Measurements from ENCODE around the gene KRAS. TPM values are rescaled to one million over a fixed set of nuclear protein-coding genes. Genes with fewer than 3 reads are reported as not detected.

KRAS gene
- total RNA-seq (2012; rRNA removed) (9.3 and 20.0 TPM in 2 replicates), polyA plus RNA-seq (2012; rRNA removed) (8.1 and 10.7 TPM in 2 replicates), Bru-seq, nascent RNA (percentile 86 among the genes with signal in this experiment), BruChase-seq, experiment 1, labeled RNA remaining after a 6-hour chase (percentile 74 among the genes with signal in this experiment), BruChase-seq, experiment 2, labeled RNA remaining after a 2-hour chase (percentile 89 among the genes with signal in this experiment)
- 2.6 and 3.5 TPM in 2 replicates for polyA plus RNA-seq (2012; cell fraction: cytosol; rRNA removed)
- 1.7 and 7.4 TPM in 2 replicates for polyA plus RNA-seq (2012; cell fraction: nucleus; rRNA removed; ENCODE audit: low replicate concordance)
- long read RNA-seq, full-length matches to known transcripts: 17 of 25 reads
- long read RNA-seq, partial matches to known transcripts: 1 of 25 reads
- long read RNA-seq, other reads (novel, unspliced or antisense): 7 of 25 reads

GRCh38 chr12:25250744-25251730 lies at the start of gene KRAS:
KRAS (minus strand) TSS chr12:25250929.
- Histone ChIP-seq H4K5ac (ENCODE audit: low read depth, low read length) (peak within 1 kb of the TSS; percentile 69), H2AFZ (replicated peaks; ENCODE audit: low read length, poor library complexity) (peak within 1 kb of the TSS; percentile 92), H2AK5ac (ENCODE audit: low read depth, low read length) (peak within 1 kb of the TSS; percentile 90), H3K4me3 (ENCODE audit: insufficient read depth, low read depth, low read length) (peak within 1 kb of the TSS; percentile 95), H4K8ac (ENCODE audit: low read depth in 2 of 2, low read length in 2 of 2) (peak within 1 kb of the TSS; percentile 42 to 80; a peak in 3 of 4 replicates), H2BK120ac (ENCODE audit: low read depth, low read length) (peak within 1 kb of the TSS; percentile 24; the same call in 1 of the 2 replicates), H3K9me1 (ENCODE audit: insufficient read depth, low read length) (no peaks in the 10 kb centered on the region), H2BK15ac (ENCODE audit: low read depth, low read length) (peak within 1 kb of the TSS; percentile 16; the same call in 1 of the 3 replicates), H2AK9ac (replicated peaks; ENCODE audit: low read depth, low read length, poor library complexity) (peak within 1 kb of the TSS; percentile 93), H3K79me1 (ENCODE audit: low read depth in 1 of 2, low read length in 2 of 2) (peaks cover 0 to 25% of the 10 kb centered on the region in 2 experiments; a peak in 2 of 4 replicates), H4K91ac (ENCODE audit: insufficient read depth, low read depth, low read length) (peak within 1 kb of the TSS; percentile 62), H4K20me1 (ENCODE audit: insufficient read depth, low read length) (peaks cover 16% of the 10 kb centered on the region; the same call in 1 of the 2 replicates), H3K36me3 (ENCODE audit: control insufficient read depth, insufficient read depth, low read length) (no peaks in the 10 kb centered on the region), H3K56ac (ENCODE audit: extremely low read depth, insufficient read depth, low read length) (peak within 1 kb of the TSS; percentile 80; the same call in 1 of the 2 replicates), H3K27ac (ENCODE audit: insufficient read depth, low read length) (peak within 1 kb of the TSS; percentile 94), H2BK5ac (ENCODE audit: low read depth, low read length, poor library complexity, severe bottlenecking) (peak within 1 kb of the TSS; percentile 78), H3K14ac (replicated peaks; ENCODE audit: low read depth, low read length) (peak within 1 kb of the TSS; percentile 97), H3K18ac (ENCODE audit: low read depth, low read length) (peak within 1 kb of the TSS; percentile 92), H3K23ac (ENCODE audit: low read depth, low read length) (peak within 1 kb of the TSS; percentile 98), H3K27me3 (ENCODE audit: control insufficient read depth, insufficient read depth, low read length) (no peaks in the 10 kb centered on the region), H3K9me3 (ENCODE audit: control insufficient read depth, insufficient read depth, low read length) (no peaks in the 10 kb centered on the region), H3K9ac (ENCODE audit: low read depth, low read length) (peak within 1 kb of the TSS; percentile 100), H3K4me1 (ENCODE audit: control insufficient read depth, insufficient read depth, low read length) (peaks cover 5% of the 10 kb centered on the region; the same call in 1 of the 2 replicates), H2BK20ac (ENCODE audit: low read depth, low read length) (no peak within 1 kb of the TSS), H3K4ac (ENCODE audit: low read depth, low read length) (peak within 1 kb of the TSS; percentile 91), H3K4me2 (ENCODE audit: low read depth, low read length) (peak within 1 kb of the TSS; percentile 93)
- BruUV-seq (replicated peaks): no TSS peak
- in situ Hi-C loops (cut with MboI; ENCODE audit: low sequenced_read_pairs) (no loop called here), intact Hi-C loops (cut with micrococcal nuclease) (no loop called here), dilution Hi-C loops (cut with HindIII; ENCODE audit: low sequenced_read_pairs, unreplicated experiment) (no loop called here)
- peak; percentile 98 for DNase-seq
- CTCF ChIA-PET: interaction anchor here (0.6 to 1.0 kb wide), 2 partner anchors 38 to 136 kb away, joined by 3 to 5 read pairs; no protein-coding TSS in a partner anchor
- POLR2A ChIA-PET (ENCODE audit: unreplicated experiment): no interaction called here
- ATAC-seq (ENCODE audit: low read depth): peak; percentile 95
- WGBS, 2 experiments (ENCODE audit: extremely low coverage in 2 of 2, insufficient read length in 1 of 2): 1% methylated on average over 14 of the region's 105 CpGs; no CpG with 5 or more reads in 1 of the 2 experiments
- TF ChIP-seq USF2 (IDR thresholded peaks at IDR 0.05; ENCODE audit: low read depth, low read length) (no peak), MAZ (IDR thresholded peaks at IDR 0.05; ENCODE audit: borderline replicate concordance, low read depth, low read length) (peak; percentile 97), CHD1 (IDR thresholded peaks at IDR 0.05; ENCODE audit: low read depth, low read length) (no peak), SMC3 (IDR thresholded peaks at IDR 0.05; ENCODE audit: low read depth, low read length) (0 out of 2 replicates have a peak, but pooled peaks have one; percentile 26), CEBPB (IDR thresholded peaks at IDR 0.05; ENCODE audit: low read depth, low read length) (no peak), MXI1 (IDR thresholded peaks at IDR 0.05; ENCODE audit: borderline replicate concordance, low read depth, low read length) (peak; percentile 72; the same call in 1 of the 2 replicates), POLR2A (IDR thresholded peaks at IDR 0.05; ENCODE audit: low read depth, low read length) (peak; percentile 72), NFE2L2 (IDR thresholded peaks at IDR 0.05; ENCODE audit: low read depth, low read length) (no peak), RCOR1 (IDR thresholded peaks at IDR 0.05; ENCODE audit: insufficient replicate concordance, low read length) (no peak), CTCF (conservative IDR thresholded peaks at IDR 0.05; ENCODE audit: low read depth, low read length) (no peak), BHLHE40 (IDR thresholded peaks at IDR 0.05; ENCODE audit: low read depth, low read length) (0 out of 2 replicates have a peak, but pooled peaks have one; percentile 33), FOS (IDR thresholded peaks at IDR 0.05; ENCODE audit: low read depth, low read length) (0 out of 2 replicates have a peak, but pooled peaks have one; percentile 1)
